ENCODE measurements around the gene SETD1A.

- TF ChIP-seq POLR2A (IDR thresholded peaks at IDR 0.05; ENCODE audit: low read length): no peak
- TF ChIP-seq GATA1 (IDR thresholded peaks at IDR 0.05; ENCODE audit: low read depth, low read length): no peak
Observed at GRCh38 chr16:30925632-30925987, 31.9 kb upstream of the SETD1A start.
